ENCODE data around the gene ROPN1.
"Not testable (repeated sequence)": the region's sequence is repeated elsewhere in the genome, so short reads cannot be mapped to it uniquely, and the experiment has no call there.

ROPN1 gene

GRCh38 chr3:124019291-124019690, 27.4 kb upstream of the ROPN1 start:
- H3K36me3 ChIP-seq (ENCODE audit: control insufficient read depth, insufficient read depth, low read length) = no peaks in the 10 kb centered on the region
- no peaks in the 10 kb centered on the region for H3K27me3 ChIP-seq (replicated peaks; ENCODE audit: control insufficient read depth, insufficient read depth, low read length)
- DNase-seq (ENCODE audit: extremely low read depth, insufficient read length) = no peak
- no peak overlapping the region for H3K4me3 ChIP-seq (replicated peaks; ENCODE audit: low read depth, low read length)
- no peak for TF ChIP-seq CTCF (IDR thresholded peaks at IDR 0.05; ENCODE audit: insufficient read depth, low read length, poor library complexity, severe bottlenecking)

- DNase-seq (ENCODE audit: extremely low read depth, insufficient read length) = not testable (repeated sequence)
These were observed 25.6 kb upstream of the ROPN1 start for GRCh38 chr3:124017502-124017901.

DNA sequence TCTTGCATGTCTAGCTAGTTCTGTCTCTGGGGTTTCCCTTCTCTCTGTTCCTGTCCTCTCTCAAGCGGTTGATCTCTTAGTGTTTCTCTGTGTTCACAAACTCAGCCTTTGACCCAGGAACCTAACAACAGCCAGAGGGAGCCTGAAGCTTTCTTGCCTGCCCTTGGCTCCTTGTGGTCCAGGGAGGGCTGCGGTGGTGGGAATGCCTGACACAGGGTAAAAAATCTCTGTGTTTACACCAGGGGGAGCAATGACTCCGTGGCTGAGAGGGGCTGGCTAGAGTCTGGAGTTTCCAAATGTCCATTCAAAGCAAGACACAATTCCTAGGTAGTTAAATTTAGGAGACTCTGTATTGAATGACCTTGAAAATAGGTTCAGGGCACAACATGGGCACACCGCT, 24.6 kb upstream of the ROPN1 start:
- not testable (repeated sequence) for H3K36me3 ChIP-seq (ENCODE audit: control insufficient read depth, insufficient read depth, low read length); H3K27me3 ChIP-seq (replicated peaks; ENCODE audit: control insufficient read depth, insufficient read depth, low read length); H3K4me3 ChIP-seq (replicated peaks; ENCODE audit: low read depth, low read length); DNase-seq (ENCODE audit: extremely low read depth, insufficient read length)
- peak; percentile 37 for TF ChIP-seq CTCF (IDR thresholded peaks at IDR 0.05; ENCODE audit: insufficient read depth, low read length, poor library complexity, severe bottlenecking)

More at GRCh38 chr3:124017502-124017901, 25.6 kb upstream of the ROPN1 start:
- not testable (repeated sequence) for H3K36me3 ChIP-seq (ENCODE audit: control insufficient read depth, insufficient read depth, low read length); H3K27me3 ChIP-seq (replicated peaks; ENCODE audit: control insufficient read depth, insufficient read depth, low read length); H3K4me3 ChIP-seq (replicated peaks; ENCODE audit: low read depth, low read length)

GRCh38 chr3:124014366-124014942, 22.5 kb upstream of the ROPN1 start:
- H3K4me3 ChIP-seq (replicated peaks; ENCODE audit: low read depth, low read length) = no peak overlapping the region
- no peak for TF ChIP-seq CTCF (IDR thresholded peaks at IDR 0.05; ENCODE audit: insufficient read depth, low read length, poor library complexity, severe bottlenecking)
- no peaks in the 10 kb centered on the region for H3K36me3 ChIP-seq (ENCODE audit: control insufficient read depth, insufficient read depth, low read length)
- DNase-seq (ENCODE audit: extremely low read depth, insufficient read length) = no peak
- no peaks in the 10 kb centered on the region for H3K27me3 ChIP-seq (replicated peaks; ENCODE audit: control insufficient read depth, insufficient read depth, low read length)

- not testable (repeated sequence) for H3K27me3 ChIP-seq (replicated peaks; ENCODE audit: control insufficient read depth, insufficient read depth, low read length); H3K36me3 ChIP-seq (ENCODE audit: control insufficient read depth, insufficient read depth, low read length); DNase-seq (ENCODE audit: extremely low read depth, insufficient read length); H3K4me3 ChIP-seq (replicated peaks; ENCODE audit: low read depth, low read length)
These were observed 16.4 kb upstream of the ROPN1 start for GRCh38 chr3:124008321-124008720.

DNA sequence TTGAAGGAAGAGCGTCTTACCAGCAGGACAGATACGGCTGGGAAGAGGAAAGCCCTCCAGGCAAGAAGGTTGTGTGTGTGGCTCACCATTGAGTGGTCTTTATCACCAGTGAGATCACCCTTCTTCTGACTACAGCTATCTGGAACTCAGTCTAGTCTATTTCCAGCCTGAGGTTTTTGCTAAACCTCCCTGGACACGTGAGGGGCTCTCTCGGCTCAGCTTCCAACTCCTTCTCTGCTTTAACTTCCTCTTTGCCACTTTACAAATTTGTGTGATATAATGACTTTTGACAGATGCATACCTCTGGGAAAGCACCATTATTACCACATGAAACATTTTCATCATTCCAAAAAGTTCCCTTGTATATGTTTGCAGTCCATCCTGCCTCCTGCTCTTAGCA, 15.3 kb upstream of the ROPN1 start:
- Histone ChIP-seq H3K27me3 (replicated peaks; ENCODE audit: control insufficient read depth, insufficient read depth, low read length) (no peaks in the 10 kb centered on the region), H3K36me3 (ENCODE audit: control insufficient read depth, insufficient read depth, low read length) (no peaks in the 10 kb centered on the region), H3K4me3 (replicated peaks; ENCODE audit: low read depth, low read length) (no peak overlapping the region)
- DNase-seq (ENCODE audit: extremely low read depth, insufficient read length) = no peak
- no peak for TF ChIP-seq CTCF (IDR thresholded peaks at IDR 0.05; ENCODE audit: insufficient read depth, low read length, poor library complexity, severe bottlenecking)

- not testable (repeated sequence) for H3K4me3 ChIP-seq (replicated peaks; ENCODE audit: low read depth, low read length); DNase-seq (ENCODE audit: extremely low read depth, insufficient read length); H3K27me3 ChIP-seq (replicated peaks; ENCODE audit: control insufficient read depth, insufficient read depth, low read length); H3K36me3 ChIP-seq (ENCODE audit: control insufficient read depth, insufficient read depth, low read length)
These were observed 10.6 kb upstream of the ROPN1 start for GRCh38 chr3:124002405-124003079.

DNA sequence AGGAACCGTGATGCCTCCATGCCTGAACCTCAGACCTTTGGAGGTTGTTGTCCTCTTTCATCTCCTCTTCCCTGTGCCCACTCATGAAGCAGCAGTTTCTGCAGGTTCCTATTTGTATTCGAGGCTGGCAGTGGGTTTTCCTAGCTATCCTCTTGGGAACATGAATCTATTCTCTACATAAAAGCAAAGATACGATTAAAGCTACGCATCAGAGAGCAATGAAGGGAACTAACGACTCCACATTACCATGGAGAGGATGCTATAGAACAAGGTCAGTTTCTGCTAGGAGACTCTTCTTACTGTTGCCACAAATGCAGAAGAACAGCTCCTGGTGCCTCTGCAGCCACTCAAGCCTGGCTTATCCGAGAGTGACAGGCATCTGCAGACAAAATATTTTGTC, 9.4 kb upstream of the ROPN1 start:
- not testable (repeated sequence) for H3K27me3 ChIP-seq (replicated peaks; ENCODE audit: control insufficient read depth, insufficient read depth, low read length); DNase-seq (ENCODE audit: extremely low read depth, insufficient read length); H3K4me3 ChIP-seq (replicated peaks; ENCODE audit: low read depth, low read length); H3K36me3 ChIP-seq (ENCODE audit: control insufficient read depth, insufficient read depth, low read length)
